GM12874 (cell line): ENCODE results near the gene C5orf34.

Experiments used
- CTCF ChIP-seq: IDR thresholded peaks from 2 replicates; pipeline ENCODE4 v1.5.1; 2011; ENCODE audit warnings: low read depth, mild to moderate bottlenecking, control low read depth, low read length, moderate library complexity; ENCODE audit not compliant: insufficient read depth

The C5orf34 gene

GRCh38 chr5:43540746-43541145, 25.8 kb upstream of the C5orf34 start:
- TF ChIP-seq CTCF, result no peak

- TF ChIP-seq CTCF, result no peak
These were observed 22.0 kb upstream of the C5orf34 start for GRCh38 chr5:43536972-43537371.

- TF ChIP-seq CTCF, result no peak
These were observed 18.7 kb upstream of the C5orf34 start for GRCh38 chr5:43533646-43534045.

GRCh38 chr5:43530648-43531047, 15.7 kb upstream of the C5orf34 start:
- TF ChIP-seq CTCF, result no peak

- TF ChIP-seq CTCF, result no peak
These were observed 8.7 kb upstream of the C5orf34 start for GRCh38 chr5:43523662-43524072.

GRCh38 chr5:43520615-43521014, 5.7 kb upstream of the C5orf34 start:
- TF ChIP-seq CTCF, result no peak

- no peak for TF ChIP-seq CTCF
These were observed 715 bp upstream of the C5orf34 start for GRCh38 chr5:43515678-43516048.

- TF ChIP-seq CTCF, result no peak
These were observed 505 bp downstream of the C5orf34 start for GRCh38 chr5:43514471-43514815.
